DND-41 (cell line): ENCODE measurements around the gene TWF1.

Source experiments
- CTCF ChIP-seq: IDR thresholded peaks from 2 replicates; pipeline ENCODE4 v1.5.1; 2012; ENCODE audit warnings: borderline replicate concordance, low read length, moderate library complexity, mild to moderate bottlenecking; ENCODE audit not compliant: poor library complexity, severe bottlenecking; ENCODE audit errors: extremely low read depth
- EZH2 ChIP-seq: IDR thresholded peaks from 3 replicates; pipeline ENCODE4 v1.6.1; 2012; ENCODE audit warnings: borderline replicate concordance, low read depth, mild to moderate bottlenecking, moderate library complexity, low read length, inconsistent platforms; ENCODE audit not compliant: severe bottlenecking

- TF ChIP-seq CTCF (no peak), EZH2 (no peak)
Measured at GRCh38 chr12:43835264-43835655, 29.1 kb upstream of the TWF1 start.
